22Rv1 (cell line): ENCODE measurements around the gene KCNAB3.

Experiments
- CTCF ChIP-seq: fragments of 450-650 bp; IDR thresholded peaks from 2 replicates; pipeline ENCODE4 v1.5.1; 2017; ENCODE audit warnings: mild to moderate bottlenecking
- ZFX ChIP-seq: fragments of 450-650 bp; IDR thresholded peaks from 2 replicates; pipeline ENCODE4 v1.6.1; 2017; ENCODE audit warnings: antibody characterized with exemption, borderline replicate concordance

- TF ChIP-seq CTCF (no peak), ZFX (no peak)
Observed at GRCh38 chr17:7932949-7933348, 3.3 kb upstream of the KCNAB3 start.
